AG10803 (cell line): Measurements from ENCODE around the gene CDK5.
A peak's percentile ranks its signal among the peaks of the same experiment; 100 is the strongest.

Source experiments
- DNase-seq: peaks from one replicate; pipeline ENCODE4 v3.0.0; 2010; ENCODE audit warnings: low read depth
- H3K4me3 ChIP-seq: 2 replicates; pipeline ENCODE4 v1.5.1; 2011; ENCODE audit warnings: mild to moderate bottlenecking, low read length, control low read depth
- TF ChIP-seq, protein P1 (sequence below): conservative IDR thresholded peaks from 2 replicates; pipeline ENCODE4 v1.5.1; 2011; ENCODE audit warnings: mild to moderate bottlenecking, low read length, control low read depth, inconsistent platforms

The CDK5 gene

DNA sequence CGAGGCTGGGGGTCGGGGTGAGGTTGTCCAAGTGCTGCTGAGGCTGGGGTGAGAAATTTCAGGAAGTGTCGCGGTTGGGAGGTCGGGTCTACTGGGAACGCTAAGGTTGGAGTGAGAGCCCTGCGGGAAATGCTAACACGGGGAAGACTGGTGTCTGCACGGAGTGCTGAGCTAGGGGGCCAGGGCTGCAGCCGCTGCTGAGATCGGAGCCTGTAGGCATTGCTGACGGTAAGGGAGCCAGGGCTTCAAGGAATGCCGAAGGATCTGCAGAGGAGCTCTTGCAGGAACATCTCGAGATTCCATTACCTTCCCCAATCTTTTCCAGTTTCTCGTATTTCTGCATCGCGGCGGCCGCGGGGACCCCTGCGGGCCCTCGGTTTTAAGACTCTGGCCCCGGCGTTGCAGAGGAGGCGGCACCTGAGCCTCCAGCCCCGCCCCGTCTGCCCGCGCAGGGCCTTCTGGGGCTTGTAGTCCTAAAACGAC lies at the start of gene CDK5:
TSS of gene CDK5 (minus strand) at position 392 of the 483 bp plus-strand sequence. CDS start at position 343, 49 bp downstream.
- peak within 1 kb of the TSS; percentile 88 for H3K4me3 ChIP-seq
- TF ChIP-seq, protein P1, sequence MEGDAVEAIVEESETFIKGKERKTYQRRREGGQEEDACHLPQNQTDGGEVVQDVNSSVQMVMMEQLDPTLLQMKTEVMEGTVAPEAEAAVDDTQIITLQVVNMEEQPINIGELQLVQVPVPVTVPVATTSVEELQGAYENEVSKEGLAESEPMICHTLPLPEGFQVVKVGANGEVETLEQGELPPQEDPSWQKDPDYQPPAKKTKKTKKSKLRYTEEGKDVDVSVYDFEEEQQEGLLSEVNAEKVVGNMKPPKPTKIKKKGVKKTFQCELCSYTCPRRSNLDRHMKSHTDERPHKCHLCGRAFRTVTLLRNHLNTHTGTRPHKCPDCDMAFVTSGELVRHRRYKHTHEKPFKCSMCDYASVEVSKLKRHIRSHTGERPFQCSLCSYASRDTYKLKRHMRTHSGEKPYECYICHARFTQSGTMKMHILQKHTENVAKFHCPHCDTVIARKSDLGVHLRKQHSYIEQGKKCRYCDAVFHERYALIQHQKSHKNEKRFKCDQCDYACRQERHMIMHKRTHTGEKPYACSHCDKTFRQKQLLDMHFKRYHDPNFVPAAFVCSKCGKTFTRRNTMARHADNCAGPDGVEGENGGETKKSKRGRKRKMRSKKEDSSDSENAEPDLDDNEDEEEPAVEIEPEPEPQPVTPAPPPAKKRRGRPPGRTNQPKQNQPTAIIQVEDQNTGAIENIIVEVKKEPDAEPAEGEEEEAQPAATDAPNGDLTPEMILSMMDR: no peak
- DNase-seq: no peak

DNA sequence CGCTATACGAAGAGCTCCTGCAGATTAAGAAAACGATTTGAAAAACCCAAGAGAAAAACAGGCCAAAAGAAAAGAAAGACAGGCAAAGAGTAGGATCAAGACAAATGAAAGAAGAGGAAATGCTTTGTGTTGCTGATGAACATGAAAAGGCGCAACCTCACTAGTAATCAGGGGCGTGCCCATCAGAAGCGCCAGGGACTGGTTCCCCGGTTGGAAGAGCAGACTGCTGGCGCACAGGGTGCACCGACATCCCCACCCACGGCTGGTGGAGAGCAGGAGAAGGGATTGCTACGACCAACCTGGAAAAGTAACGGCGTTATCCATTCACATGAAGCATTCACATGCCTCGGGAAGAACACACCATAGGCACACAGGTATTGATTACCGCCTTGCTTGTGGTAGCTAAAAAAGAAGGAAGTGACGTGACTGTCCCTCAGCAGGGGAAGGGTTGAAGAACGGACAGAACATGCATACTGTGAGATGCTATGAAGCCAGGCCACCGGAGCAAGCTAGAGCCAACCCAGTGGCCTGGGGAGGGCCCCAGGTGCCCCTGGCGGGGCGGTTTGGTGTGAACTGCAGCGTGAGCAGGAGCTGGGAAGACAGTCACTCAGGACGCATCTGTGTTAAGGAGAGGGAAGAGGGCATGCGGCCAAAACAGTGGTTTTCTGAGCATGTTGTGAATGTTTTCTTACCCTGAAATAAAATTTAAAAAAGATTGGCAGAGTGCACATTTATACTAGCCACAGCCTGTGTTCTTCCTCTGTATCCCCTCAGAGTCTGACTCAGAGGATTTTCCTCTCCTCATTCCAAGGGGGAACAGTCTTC lies 46.9 kb upstream of the CDK5 start:
- peak; percentile 87 for DNase-seq
- no peak overlapping the region for H3K4me3 ChIP-seq
- TF ChIP-seq, protein P1: no peak

- H3K4me3 ChIP-seq: no peak overlapping the region
- DNase-seq: no peak
- TF ChIP-seq, protein P1: no peak
Observed at GRCh38 chr7:151103973-151104372, 46.3 kb upstream of the CDK5 start.

DNA sequence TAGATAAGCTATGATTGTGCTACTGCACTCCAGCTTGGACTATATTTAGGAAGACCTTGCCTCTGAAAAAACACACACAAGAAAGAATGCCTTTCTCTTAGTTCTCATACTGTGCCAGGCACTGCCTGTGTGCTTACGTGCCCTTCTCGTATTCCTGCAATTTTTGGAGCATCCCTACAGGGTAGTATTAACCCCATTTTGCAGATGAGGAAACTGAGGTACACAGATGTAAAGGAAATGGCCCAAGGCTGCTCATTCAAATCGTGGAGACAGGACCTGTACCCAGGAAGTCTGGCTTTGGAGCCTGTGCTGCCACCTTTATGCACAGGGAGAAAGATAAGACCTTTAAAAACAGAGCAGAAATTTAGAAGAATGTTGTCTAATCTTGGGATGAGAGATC lies 45.3 kb upstream of the CDK5 start:
- TF ChIP-seq, protein P1: no peak
- no peak for DNase-seq
- no peak overlapping the region for H3K4me3 ChIP-seq

DNA sequence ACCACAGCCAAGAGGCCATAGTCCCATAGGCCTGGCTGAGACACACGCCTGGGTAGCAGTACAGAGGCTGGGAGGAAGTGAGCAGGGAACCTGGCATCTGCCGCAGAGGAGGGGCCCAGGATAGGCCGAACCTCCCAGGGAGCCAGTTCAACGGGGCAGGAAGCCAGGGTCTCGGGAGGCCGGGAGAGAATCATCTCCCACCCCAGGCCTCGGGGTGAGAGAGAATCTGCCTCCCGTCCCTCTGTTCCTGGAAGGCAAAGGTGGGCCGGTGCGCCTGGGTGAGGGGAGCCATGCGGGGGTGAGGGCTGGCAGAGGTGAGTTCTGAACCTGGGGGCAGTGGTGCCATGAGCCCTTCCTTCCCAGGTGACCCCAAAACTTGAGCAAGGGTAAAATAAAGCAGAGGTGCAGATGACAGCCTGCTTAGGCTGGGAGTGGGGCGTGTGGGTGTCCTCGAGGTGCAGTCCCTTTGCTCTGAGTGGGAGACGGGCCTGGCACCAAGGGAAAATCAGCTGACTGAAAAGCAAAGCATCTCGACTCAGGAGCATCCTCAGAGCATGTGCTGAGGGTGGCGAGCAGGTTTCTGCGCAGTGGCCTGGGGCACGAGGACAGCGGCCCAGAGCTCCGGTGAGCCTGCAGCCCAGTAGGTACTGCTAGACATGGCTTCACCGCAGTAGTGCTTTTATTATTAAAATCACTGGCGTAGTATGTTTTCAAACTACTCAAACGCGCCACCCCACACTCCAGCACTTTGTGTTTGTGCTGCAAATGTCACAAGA lies 44.1 kb upstream of the CDK5 start:
- no peak for DNase-seq
- TF ChIP-seq, protein P1: no peak

GRCh38 chr7:151100921-151101320 lies 43.2 kb upstream of the CDK5 start:
- no peak for DNase-seq
- H3K4me3 ChIP-seq: no peak overlapping the region
- TF ChIP-seq, protein P1: no peak

More for the DNA sequence above, 44.1 kb upstream of the CDK5 start:
- H3K4me3 ChIP-seq: no peak overlapping the region
